Gastroesophageal sphincter (tissue), 3 donors: ENCODE measurements around the gene JPT2.

Experiments used
- CTCF ChIP-seq, 4 experiments: fragments of 200-600 bp in 2 of 4; fragments of 450-650 bp in 2 of 4; sonication (generic) in 1 of 4; IDR thresholded peaks; one replicate each; pipeline ENCODE4 v1.5.1; 2017 to 2019; ENCODE audit warnings: antibody characterized with exemption in 4 of 4, mild to moderate bottlenecking in 2 of 4, moderate library complexity in 2 of 4
- EP300 ChIP-seq: sonication (generic); formaldehyde crosslinking; IDR thresholded peaks from one replicate; pipeline ENCODE4 v1.6.1; 2017; ENCODE audit warnings: antibody characterized with exemption, mild to moderate bottlenecking
- POLR2A ChIP-seq, 2 donors: fragments of 450-650 bp; IDR thresholded peaks; one replicate each; pipeline ENCODE4 v1.6.1; 2017; ENCODE audit warnings: antibody characterized with exemption in 2 of 2, mild to moderate bottlenecking in 2 of 2, moderate library complexity in 1 of 2

GRCh38 chr16:1655269-1655807 is 22.7 kb upstream of the JPT2 start:
- TF ChIP-seq CTCF (IDR thresholded peaks at IDR 0.05) (no peak), POLR2A (IDR thresholded peaks at IDR 0.05) (no peak), EP300 (no peak)
